Upper lobe of left lung (tissue), 6 donors: ENCODE measurements around the gene CARM1. TPM values are rescaled to one million over a fixed set of nuclear protein-coding genes. Genes with fewer than 3 reads are reported as not detected.
A peak's percentile ranks its signal among the peaks of the same experiment; 100 is the strongest.
"Not testable (repeated sequence)": the region's sequence is repeated elsewhere in the genome, so short reads cannot be mapped to it uniquely, and the experiment has no call there.

Source experiments
- ATAC-seq, 2 donors: fragments of 200-7000 bp; cut with Tn5 transposase; one replicate each; pipeline ENCODE4 v1.9.1; 2022; ENCODE audit warnings: mild to moderate bottlenecking in 2 of 2, moderate library complexity in 2 of 2; ENCODE audit not compliant: low FRiP score in 2 of 2
- DNase-seq, 2 donors: peaks; one replicate each; pipeline ENCODE4 v3.0.0-alpha.2; 2019 to 2020
- H3K27ac ChIP-seq, 4 donors: fragments of 200-600 bp; sonication (generic); one replicate each; pipeline ENCODE4 v1.5.1; 2016 to 2019
- H3K27me3 ChIP-seq, 4 donors: fragments of 200-600 bp; sonication (generic); one replicate each; pipeline ENCODE4 v1.5.1; 2017 to 2019
- H3K36me3 ChIP-seq, 4 donors: fragments of 200-600 bp; sonication (generic); one replicate each; pipeline ENCODE4 v1.5.1; 2016 to 2019
- H3K4me1 ChIP-seq, 4 donors: fragments of 200-600 bp; sonication (generic); one replicate each; pipeline ENCODE4 v1.5.1; 2018 to 2019
- H3K4me3 ChIP-seq, 4 donors: fragments of 200-600 bp; sonication (generic); one replicate each; pipeline ENCODE4 v1.5.1; 2017 to 2019; ENCODE audit warnings: mild to moderate bottlenecking in 2 of 4, moderate library complexity in 1 of 4
- H3K9me3 ChIP-seq, 4 donors: fragments of 200-600 bp; sonication (generic); one replicate each; pipeline ENCODE4 v1.5.1; 2018 to 2019
- CTCF ChIP-seq, 6 experiments: fragments of 450-650 bp in 4 of 6; fragments of 200-600 bp in 2 of 6; sonication (generic) in 2 of 6; IDR thresholded peaks; one replicate each; pipeline ENCODE4 v1.5.1; 2016 to 2019; ENCODE audit warnings: antibody characterized with exemption in 6 of 6
- EP300 ChIP-seq, 4 donors: sonication (generic); formaldehyde crosslinking; IDR thresholded peaks; one replicate each; pipeline ENCODE4 v1.5.1; 2017; ENCODE audit warnings: antibody characterized with exemption in 4 of 4, control low read depth in 2 of 4
- POLR2A ChIP-seq, 4 donors: fragments of 450-650 bp; IDR thresholded peaks; one replicate each; pipeline ENCODE4 v1.5.1; 2016 to 2017; ENCODE audit warnings: antibody characterized with exemption in 4 of 4, mild to moderate bottlenecking in 2 of 4
- POLR2AphosphoS5 ChIP-seq, 2 donors: sonication (generic); formaldehyde crosslinking; IDR thresholded peaks; one replicate each; pipeline ENCODE4 v1.5.1; 2017; ENCODE audit warnings: antibody characterized with exemption in 2 of 2
- WGBS, 2 donors: methylation state at CpG; one replicate each; pipeline ENCODE4 v1.1.5; 2017 to 2018; 5-methylcytosine and 5-hydroxymethylcytosine counted together
- total RNA-seq, 6 donors: library from RNA; depleted of rRNA in 4 of 6; stranded (reverse); fragments of >200 nt in 4 of 6; gene quantifications; one replicate each; pipeline versions ENCODE4 v1.1.0 to v1.2.1, GENCODE V29; 2016 to 2021
- donor health status: DM: no; HTN: no; CAD: no; lungs with moderate emphysema.
- donor health status: DM: no; HTN: yes; CAD: no; lungs with severe emphysema.

CARM1 gene
- total RNA-seq, 6 donors from 2014 or later, result 19.0 to 30.6 (median 25.3) TPM

GRCh38 chr19:10936661-10937084 is 65.3 kb downstream of the CARM1 start:
- Histone ChIP-seq H3K4me3 (no peak overlapping the region), H3K27me3 (no peaks in the 10 kb centered on the region), H3K9me3 (no peaks in the 10 kb centered on the region), H3K4me1 (peaks cover 0 to 27% (median 9%) of the 10 kb centered on the region in 4 donors), H3K36me3 (peaks cover 0 to 13% (median 5%) of the 10 kb centered on the region in 4 donors), H3K27ac (no peak overlapping the region)
- peak; percentile 27 to 63 (median 58) for TF ChIP-seq CTCF (IDR thresholded peaks at IDR 0.05)
- TF ChIP-seq EP300 (IDR thresholded peaks at IDR 0.05), result no peak
- DNase-seq (peak in 1 of 2 donors; percentile 44), ATAC-seq (peak; percentile 83 to 85)
- 5 to 6% methylated on average over 11 of the region's 11 CpGs for WGBS, 2 donors

GRCh38 chr19:10941649-10942048 is 70.3 kb downstream of the CARM1 start:
- H3K36me3 ChIP-seq, ATAC-seq, H3K27me3 ChIP-seq, H3K9me3 ChIP-seq, H3K4me3 ChIP-seq: not testable (repeated sequence)
- Histone ChIP-seq H3K27ac (peak overlapping the region in 1 of 4 donors; percentile 72), H3K4me1 (peaks cover 0 to 25% (median 13%) of the 10 kb centered on the region in 4 donors)
- peak in 1 of 2 donors; percentile 52 for DNase-seq
- 49 to 63% methylated on average over 12 to 14 of the region's 14 CpGs for WGBS, 2 donors

- 79 to 93% methylated on average over 4 of the region's 4 CpGs for WGBS, 2 donors
- H3K27me3 ChIP-seq, DNase-seq, ATAC-seq, H3K27ac ChIP-seq, H3K9me3 ChIP-seq, H3K36me3 ChIP-seq, H3K4me3 ChIP-seq: not testable (repeated sequence)
- H3K4me1 ChIP-seq, result peaks cover 3 to 28% (median 15%) of the 10 kb centered on the region in 4 donors
Measured at GRCh38 chr19:10943412-10943811, 72.1 kb downstream of the CARM1 start.

GRCh38 chr19:10945264-10945663 is 73.9 kb downstream of the CARM1 start:
- TF ChIP-seq EP300 (IDR thresholded peaks at IDR 0.05) (no peak), POLR2AphosphoS5 (IDR thresholded peaks at IDR 0.05) (no peak), CTCF (IDR thresholded peaks at IDR 0.05) (no peak), POLR2A (IDR thresholded peaks at IDR 0.05) (no peak)
- H3K4me3 ChIP-seq, result no peak overlapping the region
- peaks cover 3 to 19% (median 12%) of the 10 kb centered on the region in 4 donors for H3K4me1 ChIP-seq
- DNase-seq (no peak), ATAC-seq (no peak)
- no peak overlapping the region for H3K27ac ChIP-seq
- WGBS, 2 donors, result 88 to 91% methylated on average over 4 of the region's 4 CpGs
- no peaks in the 10 kb centered on the region for H3K27me3 ChIP-seq
- H3K36me3 ChIP-seq, result no peaks in the 10 kb centered on the region
- H3K9me3 ChIP-seq, result no peaks in the 10 kb centered on the region

GRCh38 chr19:10946958-10947657 is 75.8 kb downstream of the CARM1 start:
- no peak for ATAC-seq
- 54 to 60% methylated on average over 6 of the region's 6 CpGs for WGBS, 2 donors

More at GRCh38 chr19:10946958-10947657, 75.8 kb downstream of the CARM1 start:
- peaks cover 2 to 12% (median 8%) of the 10 kb centered on the region in 4 donors for H3K4me1 ChIP-seq
- no peak overlapping the region for H3K4me3 ChIP-seq
- H3K9me3 ChIP-seq, result no peaks in the 10 kb centered on the region
- no peak for DNase-seq
- peak overlapping the region; percentile 29 to 68 (median 48) for H3K27ac ChIP-seq
- peak in 1 of 2 donors; percentile 7 for TF ChIP-seq POLR2AphosphoS5 (IDR thresholded peaks at IDR 0.05)
- TF ChIP-seq CTCF (IDR thresholded peaks at IDR 0.05), result no peak
- TF ChIP-seq EP300 (IDR thresholded peaks at IDR 0.05), result peak in 1 of 4 donors; percentile 7
- no peaks in the 10 kb centered on the region for H3K27me3 ChIP-seq
- no peaks in the 10 kb centered on the region for H3K36me3 ChIP-seq
